GOT3 (cell line): Measurements from ENCODE around the gene GH1.
"Not testable (repeated sequence)": the region's sequence is repeated elsewhere in the genome, so short reads cannot be mapped to it uniquely, and the experiment has no call there.

Source experiments
- DNase-seq: peaks from one replicate; lab custom pipeline; 2025; ENCODE audit warnings: mixed read lengths; lab: John Stamatoyannopoulos, UW

Gene GH1

DNA sequence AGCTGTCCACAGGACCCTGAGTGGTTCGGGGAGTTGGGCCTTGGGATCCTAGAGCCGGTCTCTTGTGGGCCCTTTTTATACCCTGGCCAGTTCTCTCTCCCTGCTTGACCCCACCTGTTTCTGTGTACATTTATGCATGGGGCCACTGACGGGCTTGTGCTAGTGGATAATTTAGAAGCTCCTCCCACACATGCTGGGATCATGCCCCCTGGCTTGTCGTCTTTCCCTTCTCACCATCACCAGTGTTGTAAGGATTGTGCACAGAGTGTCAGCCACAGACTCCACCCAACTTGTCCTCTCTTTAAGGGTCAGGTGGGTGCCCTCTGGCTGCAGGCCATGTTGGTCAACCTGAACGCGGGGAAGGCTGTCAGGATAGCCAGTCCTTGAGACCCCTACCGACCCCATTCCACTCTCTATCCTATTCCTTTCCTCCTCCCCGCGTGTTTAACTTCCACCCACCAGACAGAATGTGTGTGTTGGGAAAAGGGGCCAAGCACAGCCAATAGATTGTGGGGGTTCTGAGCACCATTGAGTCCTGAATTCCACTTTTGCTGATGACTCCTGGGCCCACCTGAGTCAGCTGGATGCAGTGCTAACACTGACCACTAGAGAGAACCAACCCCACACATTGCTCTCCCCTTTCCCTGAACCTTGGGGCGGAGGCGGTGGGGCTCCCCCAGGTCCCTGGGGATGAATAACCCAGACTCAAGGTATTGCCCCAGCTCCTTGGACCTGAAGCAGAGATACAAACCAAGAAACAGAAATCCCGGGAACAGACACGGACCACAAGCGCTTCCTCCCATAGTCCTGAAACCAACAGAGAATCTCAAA is 21.9 kb downstream of the GH1 start, which contains the start of gene CSH1:
Gene CSH1 (minus strand): TSS at position 51 of the 831 bp plus-strand sequence. CDS start 63 bp downstream, outside the sequence.
- not testable (repeated sequence) for DNase-seq

DNA sequence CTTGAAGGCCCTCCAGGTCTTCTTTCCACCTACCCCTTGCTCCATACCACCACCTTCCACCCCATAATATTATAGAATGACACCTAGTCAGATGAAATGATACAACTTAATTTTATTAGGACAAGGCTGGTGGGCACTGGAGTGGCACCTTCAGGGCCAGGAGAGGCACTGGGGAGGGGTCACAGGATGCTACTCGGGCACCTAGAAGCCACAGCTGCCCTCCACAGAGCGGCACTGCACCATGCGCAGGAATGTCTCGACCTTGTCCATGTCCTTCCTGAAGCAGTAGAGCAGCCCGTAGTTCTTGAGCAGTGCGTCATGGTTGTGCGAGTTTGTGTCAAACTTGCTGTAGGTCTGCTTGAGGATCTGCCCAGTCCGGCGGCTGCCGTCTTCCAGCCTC is 23.8 kb downstream of the GH1 start:
- not testable (repeated sequence) for DNase-seq

DNA sequence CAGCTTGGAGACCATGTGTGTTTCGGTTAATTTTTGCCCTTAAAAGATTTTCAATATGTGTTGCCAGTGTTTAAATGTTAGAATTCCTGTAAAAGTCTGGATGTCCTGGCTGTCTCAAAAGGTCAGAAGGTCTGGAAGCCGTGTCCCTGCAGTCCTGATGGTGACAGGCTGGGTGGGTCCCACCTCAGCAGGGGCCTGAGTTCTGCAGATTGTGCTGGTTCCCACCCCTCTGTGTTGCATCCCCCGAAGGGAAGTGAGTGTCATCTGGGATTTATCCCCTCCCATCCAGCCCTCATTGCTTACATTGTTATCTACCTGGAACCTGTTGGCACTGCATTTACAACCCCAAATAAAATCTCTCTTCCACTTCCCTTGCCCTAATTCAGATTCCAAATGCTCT is 24.6 kb downstream of the GH1 start:
- DNase-seq, result not testable (repeated sequence)

DNA sequence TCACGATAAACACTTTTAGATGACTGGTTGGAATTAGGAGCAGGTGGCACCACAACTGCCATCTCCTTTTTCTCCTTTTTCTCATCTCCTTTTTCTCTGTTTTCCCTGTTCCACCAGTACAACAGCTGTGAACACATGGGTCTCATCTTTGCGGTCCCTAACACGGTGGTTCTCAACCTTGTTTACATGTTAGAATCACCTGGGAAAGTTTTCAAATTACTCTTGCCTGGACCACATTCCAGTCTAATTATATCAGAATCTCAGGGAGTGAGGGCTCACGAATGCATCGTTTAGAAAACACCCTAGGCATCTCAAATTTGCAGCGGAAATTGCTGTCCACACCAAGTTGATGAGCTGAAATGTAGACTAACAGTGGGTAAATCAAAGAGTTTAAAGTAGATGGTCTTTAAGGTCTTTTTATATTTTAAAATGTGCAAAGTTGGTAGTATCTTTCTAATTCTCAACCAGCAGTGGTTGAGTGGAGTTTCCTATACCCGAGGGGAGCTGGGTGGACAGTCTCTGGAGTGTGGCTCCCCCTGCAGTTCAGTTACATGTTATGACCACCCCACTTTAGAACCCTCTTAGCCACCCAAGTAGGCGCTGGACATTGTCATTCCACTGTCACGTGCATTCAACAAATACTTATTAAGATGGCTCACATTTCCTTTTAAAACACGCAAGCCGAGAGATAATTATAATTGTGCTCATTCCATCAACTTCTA is 26.2 kb downstream of the GH1 start:
- DNase-seq, result not testable (repeated sequence)

DNA sequence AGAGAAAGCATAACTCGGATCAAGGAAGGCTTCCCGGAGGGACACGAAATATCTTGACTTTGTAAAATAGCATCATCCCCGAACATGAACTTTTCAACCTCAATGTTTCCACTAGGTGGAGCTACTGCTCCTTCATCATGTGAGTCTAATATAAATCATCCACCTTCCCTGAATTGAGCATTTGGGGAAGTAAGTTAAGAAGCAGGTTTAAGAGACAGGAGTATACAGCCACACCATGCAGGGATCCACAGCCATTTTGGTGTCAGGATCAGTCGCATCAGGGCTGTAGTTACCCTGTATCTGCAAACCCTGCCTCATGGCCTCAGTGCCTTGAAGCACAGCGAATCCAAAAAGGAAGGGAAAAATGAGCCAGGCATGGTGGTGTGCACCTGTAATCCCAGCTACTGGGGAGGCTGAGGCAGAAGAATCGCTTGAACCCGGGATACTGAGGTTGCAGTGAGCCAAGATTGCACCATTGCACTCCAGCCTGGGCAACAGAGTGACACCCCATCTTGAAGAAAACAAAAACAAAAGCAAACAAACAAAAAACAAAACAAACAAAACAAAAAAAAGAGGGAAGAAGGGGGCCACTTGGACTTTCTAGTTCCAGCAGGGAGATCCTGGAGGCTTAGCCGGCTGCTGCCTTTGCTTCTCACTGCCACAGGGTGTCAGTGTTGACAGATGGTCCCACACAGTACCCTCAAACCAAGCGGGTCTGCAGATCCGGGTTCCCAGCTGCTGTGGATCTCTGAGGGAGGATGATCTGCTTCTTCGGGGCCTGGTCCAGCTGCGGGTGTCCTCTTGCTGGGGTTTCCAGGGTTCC is 29.4 kb downstream of the GH1 start:
- not testable (repeated sequence) for DNase-seq

DNA sequence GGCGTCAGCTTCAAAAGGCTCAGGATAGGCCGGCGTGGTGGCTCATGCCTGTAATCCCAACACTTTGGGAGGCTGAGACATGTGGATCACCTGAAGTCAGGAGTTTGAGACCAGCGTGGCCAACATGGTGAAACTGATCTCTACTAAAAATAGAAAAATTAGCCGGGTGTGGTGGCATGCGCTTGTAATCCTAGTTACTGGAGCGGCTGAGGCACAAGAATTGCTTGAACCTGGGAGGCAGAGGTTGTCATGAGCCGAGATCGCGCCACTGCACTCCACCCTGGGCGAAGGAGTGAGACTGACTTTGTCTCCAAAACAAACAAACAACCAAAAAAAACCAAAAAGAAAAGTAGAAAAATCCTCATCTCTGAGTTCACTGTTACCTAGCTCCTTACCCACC is 33.5 kb downstream of the GH1 start:
- DNase-seq, result not testable (repeated sequence)

DNA sequence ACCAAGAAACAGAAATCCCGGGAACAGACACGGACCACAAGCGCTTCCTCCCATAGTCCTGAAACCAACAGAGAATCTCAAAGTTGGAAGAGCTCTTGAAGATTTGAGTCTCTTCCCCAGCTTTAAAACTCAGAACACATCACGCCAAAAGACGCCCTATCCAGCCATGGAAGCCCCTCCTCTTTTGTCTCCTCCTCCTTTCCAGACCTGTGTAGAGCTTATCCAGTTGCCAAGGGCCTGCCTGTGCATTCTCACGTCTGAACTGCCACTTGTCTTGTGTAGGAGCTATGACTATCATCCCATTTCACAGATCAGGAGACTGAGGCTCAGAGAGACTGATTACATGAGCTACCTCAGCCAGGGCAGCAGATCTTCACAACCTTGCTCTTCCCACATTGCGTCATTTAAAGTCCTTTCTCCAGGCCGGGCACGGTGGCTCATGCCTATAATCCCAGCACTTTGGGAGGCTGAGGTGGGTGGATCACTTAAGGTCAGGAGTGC is 36.0 kb downstream of the GH1 start:
- not testable (repeated sequence) for DNase-seq

DNA sequence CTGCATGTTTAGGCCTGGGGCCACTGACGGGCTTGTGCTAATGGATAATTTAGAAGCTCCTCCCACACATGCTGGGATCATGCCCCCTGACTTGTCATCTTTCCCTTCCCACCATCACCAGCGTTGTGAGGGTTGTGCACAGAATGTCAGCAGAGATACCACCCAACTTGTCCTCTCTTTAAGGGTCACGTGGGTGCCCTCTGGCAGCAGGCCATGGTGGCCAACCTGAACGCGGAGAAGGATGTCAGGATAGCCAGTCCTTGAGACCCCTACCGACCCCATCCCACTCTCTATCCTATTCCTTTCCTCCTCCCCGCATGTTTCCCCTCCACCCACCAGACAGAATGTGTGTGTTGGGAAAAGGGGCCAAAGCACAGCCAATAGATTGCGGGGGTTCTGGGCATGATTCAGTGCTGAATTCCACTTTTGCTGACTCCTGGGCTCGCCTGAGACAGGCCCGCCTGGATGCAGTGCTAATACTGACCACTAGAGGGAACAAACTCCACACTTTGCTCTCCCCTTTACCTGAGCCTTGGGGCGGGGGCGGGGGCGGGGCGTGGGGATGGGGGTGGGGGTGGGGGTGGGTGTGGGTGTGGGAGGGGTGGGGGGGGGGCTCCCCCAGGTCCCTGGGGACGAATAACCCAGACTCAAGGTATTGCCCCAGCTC is 36.6 kb downstream of the GH1 start, which contains the start of gene GH2:
Gene GH2 (minus strand): TSS at position 10 of the 667 bp plus-strand sequence. CDS start 143 bp downstream, outside the sequence.
- DNase-seq, result no peak

DNA sequence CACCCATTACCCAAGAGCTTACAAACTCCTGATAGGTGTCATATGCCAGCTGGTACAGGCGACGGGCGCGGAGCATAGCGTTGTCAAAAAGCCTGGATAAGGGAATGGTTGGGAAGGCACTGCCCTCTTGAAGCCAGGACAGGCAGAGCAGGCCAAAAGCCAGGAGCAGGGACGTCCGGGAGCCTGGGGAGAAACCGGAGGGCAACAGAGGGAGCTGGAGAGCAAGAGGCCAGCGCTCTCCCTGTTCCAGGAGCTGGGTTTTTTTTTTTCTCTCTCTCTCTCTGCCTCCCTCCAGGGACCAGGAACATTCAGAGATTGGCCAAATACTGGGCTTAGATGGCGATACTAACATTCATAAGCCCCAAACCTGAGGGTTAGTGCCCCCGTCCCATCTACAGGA is 37.3 kb downstream of the GH1 start:
- not testable (repeated sequence) for DNase-seq

DNA sequence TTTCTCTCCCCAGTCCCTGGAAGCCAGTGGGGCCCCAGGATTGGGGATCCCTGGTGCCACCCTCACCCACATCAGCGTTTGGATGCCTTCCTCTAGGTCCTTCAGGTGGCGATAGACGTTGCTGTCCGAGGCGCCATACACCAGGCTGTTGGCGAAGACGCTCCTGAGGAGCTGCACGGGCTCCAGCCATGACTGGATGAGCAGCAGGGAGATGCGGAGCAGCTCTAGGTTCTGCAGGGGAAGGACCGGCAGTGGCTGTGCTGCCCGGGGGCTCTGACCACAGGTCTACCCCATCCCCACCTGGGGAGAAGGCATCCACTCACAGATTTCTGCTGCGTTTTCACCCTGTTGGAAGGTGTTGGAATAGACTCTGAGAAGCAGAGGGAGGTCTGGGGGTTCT is 37.9 kb downstream of the GH1 start:
- DNase-seq, result no peak

DNA sequence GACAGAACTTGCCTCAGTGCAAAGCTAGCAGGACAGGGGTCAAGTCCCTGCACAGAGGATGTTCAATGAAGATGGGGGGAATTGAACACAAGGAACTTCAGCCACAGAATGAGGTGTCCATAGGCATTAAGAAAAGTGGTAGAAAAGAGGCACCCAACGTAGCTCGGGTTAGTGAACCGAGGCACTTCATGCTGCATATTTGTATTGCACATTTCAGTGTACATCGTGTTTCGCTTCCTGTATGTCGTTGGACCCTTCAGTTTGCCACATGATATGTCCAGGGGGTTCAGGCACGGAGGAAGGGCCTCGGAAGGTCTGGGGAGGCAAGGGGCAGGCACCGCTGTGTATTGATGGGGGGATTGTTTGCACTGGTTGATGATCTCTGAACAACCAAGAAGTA is 40.2 kb downstream of the GH1 start:
- not testable (repeated sequence) for DNase-seq

DNA sequence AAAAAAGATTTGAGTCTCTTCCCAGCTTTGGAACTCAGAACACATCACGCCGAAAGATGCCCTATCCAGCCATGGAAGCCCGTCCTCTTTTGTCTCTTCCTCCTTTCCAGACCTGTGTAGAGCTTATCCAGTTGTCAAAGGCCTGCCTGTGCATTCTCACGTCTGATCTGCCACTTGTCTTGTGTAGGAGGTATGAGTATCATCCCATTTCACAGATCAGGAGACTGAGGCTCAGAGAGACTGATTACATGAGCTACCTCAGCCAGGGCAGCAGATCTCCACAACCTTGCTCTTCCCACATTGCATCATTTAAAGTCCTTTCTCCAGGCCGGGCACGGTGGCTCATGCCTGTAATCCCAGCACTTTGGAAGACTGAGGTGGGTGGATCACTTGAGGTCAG is 43.9 kb downstream of the GH1 start:
- DNase-seq, result not testable (repeated sequence)

DNA sequence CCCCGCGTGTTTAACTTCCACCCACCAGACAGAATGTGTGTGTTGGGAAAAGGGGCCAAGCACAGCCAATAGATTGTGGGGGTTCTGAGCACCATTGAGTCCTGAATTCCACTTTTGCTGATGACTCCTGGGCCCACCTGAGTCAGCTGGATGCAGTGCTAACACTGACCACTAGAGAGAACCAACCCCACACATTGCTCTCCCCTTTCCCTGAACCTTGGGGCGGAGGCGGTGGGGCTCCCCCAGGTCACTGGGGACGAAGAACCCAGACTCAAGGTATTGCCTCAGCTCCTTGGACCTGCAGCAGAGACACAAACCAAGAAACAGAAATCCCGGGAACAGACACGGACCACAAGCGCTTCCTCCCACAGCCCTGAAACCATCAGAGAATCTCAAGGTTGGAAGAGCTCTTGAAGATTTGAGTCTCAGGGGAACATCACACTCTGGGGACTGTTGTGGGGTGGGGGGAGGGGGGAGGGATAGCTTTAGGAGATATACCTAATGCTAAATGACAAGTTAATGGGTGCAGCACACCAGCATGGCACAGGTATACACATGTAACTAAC is 44.5 kb downstream of the GH1 start:
- not testable (repeated sequence) for DNase-seq

DNA sequence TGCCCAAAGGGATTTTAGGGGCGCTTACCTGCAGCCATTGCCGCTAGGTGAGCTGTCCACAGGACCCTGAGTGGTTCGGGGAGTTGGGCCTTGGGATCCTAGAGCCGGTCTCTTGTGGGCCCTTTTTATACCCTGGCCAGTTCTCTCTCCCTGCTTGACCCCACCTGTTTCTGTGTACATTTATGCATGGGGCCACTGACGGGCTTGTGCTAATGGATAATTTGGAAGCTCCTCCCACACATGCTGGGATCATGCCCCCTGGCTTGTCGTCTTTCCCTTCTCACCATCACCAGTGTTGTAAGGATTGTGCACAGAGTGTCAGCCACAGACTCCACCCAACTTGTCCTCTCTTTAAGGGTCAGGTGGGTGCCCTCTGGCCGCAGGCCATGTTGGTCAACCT is 45.1 kb downstream of the GH1 start, which contains the start of gene CSH2:
Gene CSH2 (minus strand): TSS at position 101 of the 400 bp plus-strand sequence. CDS start 63 bp downstream, at position 38.
- DNase-seq, result not testable (repeated sequence)

DNA sequence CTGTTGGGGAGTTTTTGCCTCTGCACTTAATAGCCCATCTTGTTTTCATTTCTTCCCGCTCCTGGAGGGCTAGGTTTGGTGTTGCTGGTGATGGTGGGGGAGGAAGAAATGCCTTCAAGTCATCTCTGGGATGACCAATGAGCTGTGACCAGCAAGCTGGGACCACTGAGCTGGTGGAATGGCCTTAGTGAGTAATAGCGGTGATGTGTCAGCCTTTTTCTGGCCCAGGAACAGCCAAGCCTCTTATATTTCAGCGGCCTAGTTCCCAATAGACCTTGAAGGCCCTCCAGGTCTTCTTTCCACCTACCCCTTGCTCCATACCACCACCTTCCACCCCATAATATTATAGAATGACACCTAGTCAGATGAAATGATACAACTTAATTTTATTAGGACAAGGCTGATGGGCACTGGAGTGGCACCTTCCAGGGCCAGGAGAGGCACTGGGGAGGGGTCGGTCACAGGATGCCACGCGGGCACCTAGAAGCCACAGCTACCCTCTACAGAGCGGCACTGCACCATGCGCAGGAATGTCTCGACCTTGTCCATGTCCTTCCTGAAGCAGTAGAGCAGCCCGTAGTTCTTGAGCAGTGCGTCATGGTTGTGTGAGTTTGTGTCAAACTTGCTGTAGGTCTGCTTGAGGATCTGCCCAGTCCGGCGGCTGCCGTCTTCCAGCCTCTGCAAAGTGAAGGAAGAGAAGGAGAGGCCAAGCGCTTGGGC is 46.8 kb downstream of the GH1 start:
- not testable (repeated sequence) for DNase-seq

DNA sequence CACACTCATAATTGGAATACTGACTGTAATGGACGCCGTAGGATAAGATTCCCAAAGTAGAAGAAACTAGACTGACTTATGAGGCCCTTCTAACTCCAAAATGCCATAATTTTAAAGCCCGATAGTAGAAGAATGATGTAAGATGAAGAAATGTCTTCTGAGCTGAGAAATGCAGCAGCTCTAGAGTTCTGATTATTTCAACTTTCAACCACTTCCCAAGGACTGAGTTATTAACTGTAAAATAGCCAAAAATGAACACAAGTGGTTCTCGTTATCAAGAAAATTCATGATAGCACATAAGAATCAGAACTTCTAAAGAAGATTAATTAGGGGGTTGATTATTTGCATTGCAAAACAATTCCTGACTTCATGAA is 48.4 kb downstream of the GH1 start:
- not testable (repeated sequence) for DNase-seq

DNA sequence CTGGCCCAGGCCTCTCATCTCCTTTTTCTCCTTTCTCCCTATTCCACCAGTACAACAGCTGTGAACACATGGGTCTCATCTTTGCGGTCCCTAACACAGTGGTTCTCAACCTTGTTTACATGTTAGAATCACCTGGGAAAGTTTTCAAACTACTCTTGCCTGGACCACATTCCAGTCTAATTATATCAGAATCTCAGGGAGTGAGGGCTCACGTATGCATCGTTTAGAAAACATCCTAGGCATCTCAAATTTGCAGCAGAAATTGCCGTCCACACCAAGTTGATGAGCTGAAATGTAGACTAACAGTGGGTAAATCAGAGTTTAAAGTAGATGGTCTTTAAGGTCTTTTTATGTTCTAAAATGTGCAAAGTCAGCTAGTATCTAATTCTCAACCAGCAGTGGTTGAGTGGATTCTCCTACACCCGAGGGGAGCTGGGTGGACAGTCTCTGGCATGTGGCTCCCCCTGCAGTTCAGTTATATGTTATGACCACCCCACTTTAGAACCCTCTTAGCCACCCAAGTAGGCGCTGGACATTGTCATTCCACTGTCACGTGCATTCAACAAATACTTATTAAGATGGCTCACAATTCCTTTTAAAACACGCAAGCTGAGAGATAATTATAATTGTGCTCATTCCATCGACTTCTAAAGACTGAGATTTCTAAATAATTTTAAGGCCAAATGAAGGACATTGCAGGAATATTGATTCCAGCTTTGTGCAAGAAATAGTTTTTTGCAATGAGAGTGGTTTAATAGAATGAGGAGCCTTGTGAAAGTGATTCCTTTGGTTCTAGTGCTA is 48.9 kb downstream of the GH1 start:
- DNase-seq, result not testable (repeated sequence)
